ENCODE measurements around the gene CYP3A7.

DNA sequence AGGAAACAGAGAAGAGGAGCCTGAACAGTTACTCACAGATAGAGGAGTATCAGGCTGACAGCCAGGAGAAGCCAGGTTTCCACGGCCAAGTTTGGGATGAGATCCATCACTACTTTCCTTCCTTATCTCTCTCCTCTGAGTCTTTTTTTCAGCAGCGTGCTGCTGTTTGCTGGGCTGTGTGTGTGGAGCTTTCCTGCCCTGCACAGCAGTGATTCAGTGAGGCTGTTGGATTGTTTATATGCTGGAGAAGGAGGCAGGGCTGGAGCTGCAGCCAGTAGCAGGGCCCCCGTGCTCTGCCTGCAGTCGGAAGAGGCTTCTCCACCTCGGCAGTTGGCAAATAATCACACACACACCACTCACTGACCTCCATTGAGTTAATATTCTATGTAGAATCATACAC is at the start of gene CYP3A7:
- no peak for TF ChIP-seq POLR2A (IDR thresholded peaks at IDR 0.05)
- TF ChIP-seq, protein P1, sequence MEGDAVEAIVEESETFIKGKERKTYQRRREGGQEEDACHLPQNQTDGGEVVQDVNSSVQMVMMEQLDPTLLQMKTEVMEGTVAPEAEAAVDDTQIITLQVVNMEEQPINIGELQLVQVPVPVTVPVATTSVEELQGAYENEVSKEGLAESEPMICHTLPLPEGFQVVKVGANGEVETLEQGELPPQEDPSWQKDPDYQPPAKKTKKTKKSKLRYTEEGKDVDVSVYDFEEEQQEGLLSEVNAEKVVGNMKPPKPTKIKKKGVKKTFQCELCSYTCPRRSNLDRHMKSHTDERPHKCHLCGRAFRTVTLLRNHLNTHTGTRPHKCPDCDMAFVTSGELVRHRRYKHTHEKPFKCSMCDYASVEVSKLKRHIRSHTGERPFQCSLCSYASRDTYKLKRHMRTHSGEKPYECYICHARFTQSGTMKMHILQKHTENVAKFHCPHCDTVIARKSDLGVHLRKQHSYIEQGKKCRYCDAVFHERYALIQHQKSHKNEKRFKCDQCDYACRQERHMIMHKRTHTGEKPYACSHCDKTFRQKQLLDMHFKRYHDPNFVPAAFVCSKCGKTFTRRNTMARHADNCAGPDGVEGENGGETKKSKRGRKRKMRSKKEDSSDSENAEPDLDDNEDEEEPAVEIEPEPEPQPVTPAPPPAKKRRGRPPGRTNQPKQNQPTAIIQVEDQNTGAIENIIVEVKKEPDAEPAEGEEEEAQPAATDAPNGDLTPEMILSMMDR (IDR thresholded peaks at IDR 0.05) = no peak
